ENCODE results near the gene CNTNAP2.

- TF ChIP-seq CTCF (IDR thresholded peaks at IDR 0.05) = no peak
- TF ChIP-seq POLR2A (IDR thresholded peaks at IDR 0.05) = no peak
These were observed 714.1 kb downstream of the CNTNAP2 start for GRCh38 chr7:146830686-146831085.
